MV-4-11 (cell line): ENCODE measurements around the gene SIAE.

ENCODE experiments used
- DNase-seq: peaks from one replicate; lab custom pipeline; 2025; lab: John Stamatoyannopoulos, UW

Gene SIAE

GRCh38 chr11:124673333-124674167 lies at the start of gene SIAE, which contains the start of gene SPA17:
Gene SIAE (minus strand): TSS chr11:124673739. CDS start chr11:124673708, 31 bp downstream.
Gene SPA17 (plus strand): TSS chr11:124673904. CDS start chr11:124675265, 1,361 bp downstream.
- DNase-seq: peak; percentile 90

DNA sequence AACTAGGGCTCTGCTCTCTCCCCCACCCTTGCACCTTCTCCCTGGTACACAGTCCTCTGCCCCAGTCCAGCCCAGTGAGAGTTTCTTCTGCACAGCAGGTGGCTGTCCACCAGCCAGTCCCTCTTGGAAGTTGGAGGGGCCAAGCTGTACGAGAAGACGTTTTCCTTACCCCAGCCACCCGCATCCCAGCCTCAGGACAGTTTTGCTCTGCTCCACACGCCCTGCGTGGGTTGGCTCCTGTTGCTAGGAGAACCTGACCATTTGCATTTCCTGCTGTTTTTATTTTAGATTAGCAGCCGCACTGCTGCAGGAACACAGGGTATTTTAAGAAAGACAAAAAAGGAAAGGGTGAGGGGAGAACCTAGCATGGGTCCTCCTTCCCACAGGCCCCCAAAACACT lies 48.6 kb upstream of the SIAE start:
- DNase-seq: no peak

GRCh38 chr11:124719534-124719933 lies 46.0 kb upstream of the SIAE start:
- DNase-seq: no peak

DNA sequence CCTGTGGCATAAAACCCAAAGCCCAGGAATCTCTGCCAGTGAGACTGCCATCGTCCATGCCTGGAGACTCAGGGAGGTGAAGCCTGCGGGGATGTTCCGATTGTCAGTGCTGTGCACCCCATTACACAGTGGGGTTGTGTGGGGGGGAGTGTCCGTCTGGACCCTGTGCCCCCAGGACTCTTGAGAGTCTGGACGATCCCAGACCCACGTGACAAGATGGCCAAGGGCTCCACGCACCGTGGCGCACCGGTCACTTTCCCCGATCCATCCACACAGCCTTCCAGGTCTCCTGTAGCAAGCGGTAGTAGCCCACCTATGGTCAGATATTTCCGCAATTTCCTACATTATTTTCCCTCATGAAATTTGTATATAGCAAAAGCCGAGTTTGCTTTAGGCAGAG lies 45.3 kb upstream of the SIAE start:
- no peak for DNase-seq

- DNase-seq: peak; percentile 52
Observed at GRCh38 chr11:124717786-124718651, 44.5 kb upstream of the SIAE start.

DNA sequence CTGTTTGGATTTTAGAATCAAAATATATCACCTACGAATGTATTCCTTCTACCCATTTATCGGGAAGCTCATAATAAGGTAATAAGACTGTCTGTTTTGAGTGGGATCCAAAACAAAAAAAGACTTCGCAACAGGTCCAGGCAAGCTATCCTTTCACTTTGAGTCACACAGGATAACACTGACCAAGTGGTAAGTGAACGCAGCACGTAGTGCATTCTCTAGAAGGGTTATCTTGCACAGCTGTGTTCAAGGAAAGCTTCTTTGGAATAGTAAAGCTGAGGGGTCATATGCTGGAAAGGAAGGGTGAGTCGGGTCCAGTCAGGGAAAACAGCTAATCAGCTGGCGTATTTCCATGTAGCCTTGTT lies 43.9 kb upstream of the SIAE start:
- DNase-seq: no peak

DNA sequence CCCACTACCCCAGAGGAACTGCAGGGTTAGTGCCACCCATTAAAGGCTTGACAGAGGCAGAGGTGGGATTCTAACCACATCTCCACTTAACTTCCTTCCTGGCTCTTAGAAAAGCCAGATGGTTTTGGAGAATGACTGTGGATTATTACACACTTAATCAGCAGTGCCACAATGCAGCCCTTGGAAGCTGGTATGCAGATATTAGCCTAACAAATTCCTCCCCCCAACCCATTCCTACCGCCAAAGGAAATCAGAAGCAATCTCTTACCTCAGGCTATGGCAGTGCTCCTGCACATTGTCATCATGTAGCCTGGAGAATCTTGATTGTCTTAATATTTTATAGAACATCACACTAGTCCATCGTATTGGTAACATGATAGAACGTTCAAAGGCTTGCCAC lies 43.1 kb upstream of the SIAE start:
- no peak for DNase-seq

GRCh38 chr11:124712392-124712791 lies 38.9 kb upstream of the SIAE start:
- no peak for DNase-seq

DNA sequence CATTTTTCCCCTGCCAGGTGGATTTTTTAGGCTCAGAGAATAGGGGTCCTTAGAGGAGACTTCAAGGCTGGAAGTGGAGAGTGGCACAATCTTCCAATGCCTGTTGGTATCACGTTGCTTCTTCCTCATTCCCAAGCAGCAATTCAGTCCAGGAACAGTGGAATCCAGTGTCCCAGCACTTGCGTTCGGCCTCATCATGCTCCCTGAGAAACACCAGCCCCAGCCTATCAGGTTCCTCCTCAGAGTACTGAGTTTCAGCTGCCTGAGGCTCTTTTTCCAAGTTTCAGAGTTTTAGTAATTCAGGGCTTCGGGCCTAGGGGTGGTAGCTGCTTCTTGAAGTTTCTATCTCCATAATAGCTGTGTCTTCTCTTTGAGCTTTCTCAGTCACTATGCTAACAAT lies 34.3 kb upstream of the SIAE start:
- no peak for DNase-seq

- DNase-seq: no peak
Observed at GRCh38 chr11:124700028-124700427, 26.5 kb upstream of the SIAE start.

GRCh38 chr11:124699547-124699946 lies 26.0 kb upstream of the SIAE start:
- no peak for DNase-seq

DNA sequence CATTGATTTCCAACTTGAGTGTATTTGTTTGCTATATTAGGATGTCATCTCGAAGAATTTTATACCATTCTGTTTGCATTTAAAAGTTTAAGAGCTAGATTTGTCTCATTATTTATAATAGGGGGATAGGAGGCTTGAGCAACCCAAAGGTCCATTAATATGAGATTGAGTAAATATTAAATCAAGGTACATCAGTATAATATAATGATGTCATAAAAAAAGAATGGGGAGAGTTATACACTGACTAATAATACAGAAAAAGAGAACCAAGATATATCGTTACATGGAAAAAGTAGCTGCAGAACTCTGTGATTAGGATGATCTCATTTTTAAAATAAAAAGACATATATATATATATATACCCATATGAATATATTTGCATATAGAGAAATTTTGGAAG lies 19.6 kb upstream of the SIAE start:
- no peak for DNase-seq

- no peak for DNase-seq
Observed at GRCh38 chr11:124682443-124682842, 8.9 kb upstream of the SIAE start.

DNA sequence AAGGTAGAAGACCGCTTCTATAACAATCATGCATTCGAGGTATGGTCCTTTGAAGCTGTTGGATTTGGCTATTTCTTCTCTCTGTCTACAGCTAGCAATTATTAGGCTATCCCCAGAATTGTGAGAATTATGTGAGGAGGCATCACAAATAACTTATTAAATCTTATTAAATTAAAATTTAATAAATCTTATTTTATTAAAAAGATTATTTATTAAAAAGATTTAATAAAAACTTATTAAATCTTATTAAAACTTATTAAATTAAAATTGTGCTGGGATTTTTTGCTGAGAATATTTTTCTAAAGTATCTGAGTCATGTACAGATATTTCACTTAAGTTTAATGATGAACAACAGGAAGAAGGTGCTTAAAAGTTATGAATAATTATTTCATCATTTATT lies 7.9 kb upstream of the SIAE start:
- no peak for DNase-seq

- no peak for DNase-seq
Observed at GRCh38 chr11:124678416-124678815, 4.9 kb upstream of the SIAE start.

GRCh38 chr11:124676386-124676785 lies 2.8 kb upstream of the SIAE start:
- DNase-seq: peak; percentile 40

GRCh38 chr11:124674571-124674970 lies 1.0 kb upstream of the SIAE start:
- DNase-seq: no peak

DNA sequence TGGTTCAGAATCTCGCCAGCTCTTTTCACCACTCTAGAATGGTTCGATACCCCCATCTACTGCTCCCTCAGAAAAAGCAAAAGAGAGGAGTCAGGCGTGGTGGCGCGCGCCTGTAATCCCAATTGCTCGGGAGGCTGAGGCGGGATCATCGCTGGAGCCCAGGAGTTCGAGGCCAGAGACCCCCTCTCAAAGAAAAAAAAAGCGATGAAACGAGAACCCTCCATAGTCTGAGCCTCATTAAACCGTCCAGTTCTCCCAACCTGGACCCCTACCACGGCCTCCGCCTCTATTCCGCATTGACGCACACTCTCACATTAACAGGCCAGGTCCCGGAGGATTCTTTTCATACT lies 604 bp upstream of the SIAE start:
- no peak for DNase-seq

- no peak for DNase-seq
Observed at GRCh38 chr11:124672536-124673215, 863 bp downstream of the SIAE start.

DNA sequence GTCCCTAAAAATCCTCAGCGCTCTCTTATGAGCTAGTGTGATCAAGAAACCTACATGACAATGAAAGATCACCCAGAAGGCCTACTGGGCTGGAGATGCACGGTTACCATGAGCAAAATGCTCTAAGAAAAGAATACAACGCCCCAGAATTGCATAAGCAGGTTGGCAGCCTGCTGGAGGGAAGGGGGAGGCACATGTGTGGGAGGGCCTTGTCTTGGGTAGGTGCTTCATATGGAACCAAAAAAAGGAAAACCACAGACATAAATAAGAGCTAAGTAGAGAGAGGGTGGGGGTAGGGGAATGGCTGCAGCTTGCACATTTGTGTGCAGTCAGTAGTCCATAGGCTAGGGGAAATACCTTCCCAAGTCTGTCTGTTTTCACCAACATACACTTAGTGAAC lies 2.8 kb downstream of the SIAE start:
- DNase-seq: peak; percentile 92

DNA sequence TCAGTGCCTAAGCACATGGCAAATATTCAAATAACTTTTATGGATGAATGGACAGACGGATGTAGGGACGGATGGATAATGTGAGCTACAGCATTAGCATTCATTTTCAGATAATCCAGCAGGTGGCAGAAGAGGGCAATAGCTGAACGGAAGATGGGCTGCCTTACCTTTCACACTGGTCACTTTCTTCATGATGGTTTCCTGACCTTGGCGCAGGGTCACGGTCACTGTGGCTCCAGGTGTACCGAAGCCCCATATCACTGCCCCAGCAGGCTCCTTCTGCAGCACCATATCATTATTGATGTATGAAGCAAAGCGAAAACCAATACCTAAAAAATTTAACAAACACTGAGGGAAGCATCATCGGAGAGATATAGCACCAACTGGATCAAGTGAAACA lies 4.3 kb downstream of the SIAE start:
- peak; percentile 33 for DNase-seq

DNA sequence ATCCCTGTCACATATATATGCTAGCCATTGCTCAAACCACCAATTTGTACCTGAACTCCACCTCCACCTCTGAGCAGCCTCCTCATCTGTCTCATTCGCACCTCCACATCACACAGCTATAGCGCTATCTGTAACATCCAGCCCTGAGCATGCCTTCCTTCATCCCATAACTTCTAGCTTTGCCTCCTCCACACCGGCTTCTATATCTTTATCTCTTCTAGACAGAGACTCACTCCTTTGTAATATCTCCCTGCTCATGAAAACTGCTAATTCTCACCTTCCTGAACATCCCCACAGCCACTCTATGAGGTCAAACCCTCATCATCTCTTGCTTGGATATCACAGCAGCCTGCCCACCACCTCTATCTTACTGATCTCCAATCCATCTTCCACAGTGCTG lies 5.9 kb downstream of the SIAE start:
- no peak for DNase-seq

- DNase-seq: no peak
Observed at GRCh38 chr11:124663861-124664260, 9.7 kb downstream of the SIAE start.
